ENCODE data around the gene ROR2.
"Not testable (repeated sequence)": the region's sequence is repeated elsewhere in the genome, so short reads cannot be mapped to it uniquely, and the experiment has no call there.

The ROR2 gene

GRCh38 chr9:91567642-91568274 is 382.3 kb downstream of the ROR2 start:
- DNase-seq (ENCODE audit: low spot score): no peak

GRCh38 chr9:91564081-91564670 is 385.9 kb downstream of the ROR2 start:
- DNase-seq (ENCODE audit: low spot score): no peak

- DNase-seq (ENCODE audit: low spot score): no peak
These were observed 387.6 kb downstream of the ROR2 start for GRCh38 chr9:91562416-91562815.

GRCh38 chr9:91560301-91560700 is 389.7 kb downstream of the ROR2 start:
- DNase-seq (ENCODE audit: low spot score): no peak

- no peak for DNase-seq (ENCODE audit: low spot score)
These were observed 391.1 kb downstream of the ROR2 start for GRCh38 chr9:91558879-91559278.

DNA sequence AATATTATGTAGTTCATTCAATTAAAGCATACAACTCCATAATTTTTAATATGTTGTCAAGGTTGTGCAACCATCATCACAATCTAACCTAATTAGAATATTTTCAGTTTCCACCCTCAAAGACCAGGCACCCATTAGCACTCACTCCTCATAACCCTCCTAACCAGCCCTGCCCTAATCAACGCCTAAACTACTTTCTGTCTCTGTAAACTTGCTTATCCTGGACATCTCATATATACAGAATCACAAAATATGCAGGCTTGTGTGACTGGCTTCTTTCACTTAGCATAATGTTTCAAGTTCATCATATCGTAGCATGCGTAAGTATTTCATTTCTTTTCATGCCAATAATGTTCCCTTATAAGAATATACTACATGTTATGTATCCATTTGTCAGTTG is 391.6 kb downstream of the ROR2 start:
- no peak for DNase-seq (ENCODE audit: low spot score)

DNA sequence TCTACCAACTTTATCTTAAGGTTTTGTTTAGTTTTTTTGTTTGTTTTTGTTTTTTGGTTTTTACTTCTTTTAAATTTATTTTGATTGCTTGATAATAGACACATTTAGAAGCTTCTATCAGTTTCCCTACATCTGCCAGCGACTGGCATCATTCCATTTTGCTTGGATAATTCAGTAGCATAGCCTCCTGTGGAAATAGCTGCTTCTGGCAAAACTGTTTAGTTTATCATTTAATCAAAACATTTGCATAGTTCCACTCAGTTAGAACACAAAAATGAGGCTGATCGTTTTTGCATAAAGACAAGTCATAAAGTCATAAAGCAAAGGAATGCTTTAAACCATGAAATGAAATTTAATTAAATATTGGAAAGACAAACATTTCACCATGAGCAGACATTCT is 392.7 kb downstream of the ROR2 start:
- no peak for DNase-seq (ENCODE audit: low spot score)

DNA sequence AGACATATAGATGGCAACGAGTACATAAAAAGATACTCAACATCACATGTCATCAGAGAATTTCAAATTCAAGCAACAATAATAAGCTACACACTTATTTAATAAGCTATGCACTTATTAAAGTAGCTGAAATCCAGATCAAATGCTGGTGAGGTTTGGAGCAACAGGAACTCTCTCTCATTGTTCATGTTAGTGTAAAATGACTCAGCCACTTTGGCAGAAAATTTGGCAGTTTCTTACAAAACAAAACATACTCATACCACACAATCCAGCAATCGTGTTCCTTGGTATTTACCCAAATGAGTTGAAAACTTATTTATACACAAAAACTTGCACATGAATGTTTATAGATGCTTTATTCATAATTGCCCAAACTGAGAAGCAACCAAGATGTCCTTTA is 394.9 kb downstream of the ROR2 start:
- no peak for DNase-seq (ENCODE audit: low spot score)

DNA sequence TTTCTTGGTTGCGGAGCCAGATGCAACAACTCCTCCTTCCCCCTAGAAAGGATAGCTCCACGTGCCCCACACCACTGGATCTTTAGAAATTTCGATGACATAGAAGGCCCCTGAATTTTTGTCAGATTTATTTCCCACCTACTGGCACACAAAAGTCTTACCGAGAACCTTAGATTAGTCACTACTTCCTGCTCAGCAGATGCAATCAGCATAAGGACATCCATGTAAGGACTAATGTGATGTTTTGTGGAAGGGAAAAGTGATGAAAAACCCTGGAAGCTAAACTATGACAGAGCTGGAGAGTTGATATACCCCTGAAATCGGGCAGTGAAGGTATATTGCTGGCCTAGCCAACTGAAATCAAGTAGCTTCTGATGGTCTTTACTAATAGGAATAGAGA is 400.9 kb downstream of the ROR2 start:
- DNase-seq (ENCODE audit: low spot score): no peak

DNA sequence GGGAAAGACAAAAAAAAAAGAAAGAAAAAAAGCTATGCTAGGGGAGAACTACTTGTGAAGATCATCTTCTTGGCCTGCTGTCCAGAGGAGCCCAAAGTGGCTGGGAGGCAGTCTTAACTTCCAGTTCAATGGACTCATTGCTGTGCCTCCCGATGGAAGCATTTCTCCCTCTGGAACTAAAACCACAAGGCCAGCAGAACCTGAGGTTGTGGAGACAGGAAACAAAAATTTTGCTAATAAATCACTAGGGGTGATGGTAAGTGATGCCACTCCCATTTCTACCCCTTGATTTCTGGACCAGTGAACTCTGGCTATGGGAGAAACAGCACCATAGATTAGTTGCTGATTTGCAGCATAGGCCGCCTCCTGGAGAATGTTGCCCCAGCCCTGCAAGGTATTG is 402.9 kb downstream of the ROR2 start:
- no peak for DNase-seq (ENCODE audit: low spot score)

DNA sequence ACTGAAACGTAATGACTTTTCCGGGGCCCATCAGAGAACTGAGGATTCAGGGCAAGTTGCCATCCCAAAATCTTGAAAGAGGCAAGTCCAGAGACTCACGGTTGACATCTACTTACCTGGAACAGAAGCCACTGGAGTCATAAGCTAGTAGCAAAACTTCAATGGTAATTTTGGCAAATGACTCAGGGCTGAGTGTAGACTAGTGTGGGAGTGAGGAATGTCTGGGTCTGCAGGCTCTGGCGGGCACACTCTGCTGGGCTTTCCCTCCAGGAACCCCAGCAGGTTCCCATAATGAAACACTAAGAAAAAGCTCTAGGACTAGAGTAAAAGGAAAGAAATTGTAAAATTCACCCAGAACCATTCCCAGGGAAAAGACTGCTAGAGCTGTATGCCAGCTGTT is 403.5 kb downstream of the ROR2 start:
- DNase-seq (ENCODE audit: low spot score): no peak

DNA sequence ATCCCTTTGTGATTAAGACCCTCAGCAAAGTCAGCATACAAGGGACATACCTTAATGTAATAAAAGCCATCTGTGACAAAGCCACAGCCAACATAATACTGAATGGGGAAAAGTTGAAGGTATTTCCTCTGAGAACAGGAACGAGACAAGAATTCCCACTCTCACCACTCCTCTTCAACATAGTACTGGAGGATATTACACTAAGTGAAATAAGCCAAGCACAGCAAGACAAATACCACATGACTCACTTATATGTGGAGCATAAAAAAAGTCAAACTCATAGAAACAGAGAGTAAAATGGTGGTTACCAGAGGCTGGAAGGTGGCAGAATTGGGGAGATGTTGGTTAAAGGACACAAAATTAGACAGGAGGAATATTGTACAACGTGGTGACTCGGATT is 408.3 kb downstream of the ROR2 start:
- no peak for DNase-seq (ENCODE audit: low spot score)

DNA sequence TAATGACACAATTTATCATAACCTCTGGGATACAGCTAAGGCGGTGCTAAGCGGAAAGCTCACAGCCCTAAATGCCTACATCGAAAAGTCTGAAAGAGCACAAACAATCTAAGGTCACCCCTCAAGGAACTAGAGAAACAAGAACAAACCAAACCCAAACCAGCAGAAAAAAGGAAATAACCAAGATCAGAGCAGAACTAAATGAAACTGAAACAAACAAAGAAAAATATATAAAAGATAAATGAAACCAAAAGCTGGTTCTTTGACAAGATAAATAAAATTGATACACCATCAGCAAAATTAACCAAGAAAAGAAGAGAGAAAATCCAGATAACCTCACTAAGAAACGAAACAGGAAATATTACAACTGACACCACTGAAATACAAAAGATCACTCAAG is 409.5 kb downstream of the ROR2 start:
- not testable (repeated sequence) for DNase-seq (ENCODE audit: low spot score)

DNA sequence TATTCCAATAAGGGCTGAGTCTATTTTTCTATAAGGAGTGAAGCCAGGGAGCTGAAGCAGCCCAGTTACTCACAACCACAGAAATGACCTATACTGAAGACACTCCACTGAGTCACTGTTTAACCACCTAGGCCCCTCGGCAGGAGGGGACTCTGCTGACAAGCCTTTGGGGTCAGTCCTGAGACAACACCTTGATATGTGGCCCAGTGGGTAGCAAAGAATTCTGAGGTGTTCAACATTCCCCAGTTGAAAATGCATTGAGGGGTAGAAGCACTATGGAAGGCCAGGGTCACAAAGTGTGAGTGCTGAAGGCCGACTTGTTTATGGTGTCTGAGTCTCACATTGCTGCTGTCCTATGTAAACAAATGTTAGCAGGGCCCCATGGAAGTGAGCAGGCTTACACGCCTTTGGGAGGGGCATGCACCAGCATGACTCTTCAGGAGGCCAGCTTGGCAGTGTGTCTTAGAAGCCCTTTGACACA is 413.8 kb downstream of the ROR2 start:
- DNase-seq (ENCODE audit: low spot score): no peak

- DNase-seq (ENCODE audit: low spot score): no peak
These were observed 415.7 kb downstream of the ROR2 start for GRCh38 chr9:91534374-91534773.

GRCh38 chr9:91533382-91533781 is 416.6 kb downstream of the ROR2 start:
- DNase-seq (ENCODE audit: low spot score): no peak

DNA sequence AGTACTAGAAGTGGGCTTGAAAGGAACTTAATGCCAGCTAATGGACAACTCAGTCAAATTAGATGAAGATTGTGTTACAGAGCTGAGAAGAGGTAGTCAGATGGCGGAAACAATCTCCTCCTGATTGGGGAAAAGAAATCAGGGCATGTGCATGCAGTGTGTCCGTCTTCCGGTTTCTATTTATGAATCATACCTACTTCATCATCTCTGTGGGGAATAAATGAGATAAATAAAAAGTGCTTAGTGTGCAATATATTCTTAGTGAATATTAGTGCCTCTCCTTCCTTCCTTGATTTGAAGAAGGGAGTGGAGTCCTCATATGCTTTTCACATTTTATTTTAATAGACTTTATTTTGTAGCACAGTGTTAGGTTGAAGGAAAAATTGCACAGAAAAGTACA is 417.7 kb downstream of the ROR2 start:
- DNase-seq (ENCODE audit: low spot score): no peak

DNA sequence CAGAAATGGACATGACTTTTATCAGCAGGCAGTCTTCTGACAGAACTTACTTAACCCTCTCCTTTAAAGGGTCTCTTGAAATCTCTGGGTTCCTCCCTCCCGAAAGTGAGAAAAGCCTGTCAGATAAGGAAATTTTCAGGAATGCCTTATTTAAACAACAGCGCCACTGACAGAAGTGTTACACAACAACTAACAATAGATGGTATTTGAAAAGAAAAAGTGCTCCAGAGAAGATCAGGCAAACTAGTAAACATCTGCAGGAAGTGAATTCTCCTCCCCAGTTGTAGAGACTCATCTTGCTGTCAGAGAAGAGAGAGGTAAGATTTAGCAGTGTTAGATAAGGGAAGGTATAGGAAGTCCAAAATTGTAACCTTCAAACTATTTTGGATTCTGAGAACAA is 419.2 kb downstream of the ROR2 start:
- DNase-seq (ENCODE audit: low spot score): no peak

GRCh38 chr9:91522481-91522880 is 427.5 kb downstream of the ROR2 start:
- no peak for DNase-seq (ENCODE audit: low spot score)

DNA sequence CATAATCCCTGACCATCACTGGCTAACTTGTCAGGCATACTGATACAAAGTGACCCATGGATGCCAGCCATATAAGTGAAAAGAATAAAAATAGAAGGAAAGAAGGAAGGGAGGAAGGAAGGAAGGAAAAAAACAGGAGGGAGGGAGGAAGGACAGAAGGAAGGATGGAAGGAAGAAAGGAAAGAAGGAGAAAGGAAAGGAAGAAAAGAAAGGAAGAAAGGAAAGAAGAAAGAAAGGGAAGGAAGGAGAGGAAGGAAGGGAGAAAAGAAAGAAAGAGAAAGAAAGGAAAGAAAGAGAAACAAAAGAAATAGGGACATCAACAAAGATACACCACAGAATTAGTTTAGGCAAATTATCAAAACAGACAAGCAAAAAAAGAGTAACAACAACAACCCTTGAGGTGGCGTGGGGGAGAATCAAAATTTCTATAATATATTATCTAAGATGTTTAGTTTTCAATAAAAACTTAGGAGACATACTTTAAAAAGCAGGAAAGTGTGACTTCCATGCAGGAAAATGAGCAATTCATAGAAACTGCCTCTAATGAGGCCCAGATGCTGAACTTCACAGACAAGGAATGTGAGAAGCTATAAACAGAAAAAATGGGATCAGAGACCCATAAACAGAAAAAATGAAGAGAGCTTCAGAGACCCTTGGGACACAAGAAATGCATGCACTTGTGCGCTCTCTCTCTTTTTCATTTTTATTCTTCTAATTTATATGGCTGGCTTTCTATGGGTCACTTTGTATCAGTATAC is 430.3 kb downstream of the ROR2 start:
- no peak for DNase-seq (ENCODE audit: low spot score)

- DNase-seq (ENCODE audit: low spot score): no peak
These were observed 431.6 kb downstream of the ROR2 start for GRCh38 chr9:91518462-91518861.

DNA sequence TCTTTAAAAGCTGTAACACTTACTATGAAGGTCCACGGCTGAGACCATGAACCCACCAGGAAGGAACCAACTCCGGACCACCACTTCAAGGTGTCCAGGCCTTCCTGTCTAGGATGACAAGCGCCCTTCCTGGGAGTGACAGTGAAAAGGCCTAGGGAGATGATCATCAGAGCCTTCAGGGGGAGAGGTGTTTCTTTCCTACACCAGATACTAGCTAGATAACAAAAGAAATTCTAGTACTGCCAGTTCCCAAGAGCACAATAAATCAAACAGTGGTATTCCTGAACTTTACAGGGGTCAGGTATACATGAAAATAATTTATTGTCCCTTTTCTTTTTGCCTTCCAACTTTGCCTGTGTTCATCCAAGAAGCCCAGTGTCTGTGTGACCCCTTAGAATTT is 432.2 kb downstream of the ROR2 start:
- no peak for DNase-seq (ENCODE audit: low spot score)

GRCh38 chr9:91517332-91517731 is 432.7 kb downstream of the ROR2 start:
- not testable (repeated sequence) for DNase-seq (ENCODE audit: low spot score)

Measured in putamen (tissue), 1 donor.